Breast epithelium (tissue), 4 donors: ENCODE data around the gene RNF11. TPM values are rescaled to one million over a fixed set of nuclear protein-coding genes. Genes with fewer than 3 reads are reported as not detected.

ENCODE experiments used
- DNase-seq, 2 donors: peaks; one replicate each; pipeline ENCODE4 v3.0.0-alpha.2; 2019; ENCODE audit warnings: low spot score in 2 of 2
- H3K27ac ChIP-seq, 2 donors: fragments of 200-600 bp; sonication (generic) in 1 of 2; one replicate each; pipeline ENCODE4 v1.5.1; 2016 to 2019; ENCODE audit warnings: mild to moderate bottlenecking in 1 of 2
- H3K27me3 ChIP-seq, 2 donors: fragments of 200-600 bp; sonication (generic) in 1 of 2; one replicate each; pipeline versions ENCODE4 v1.5.1 to v1.6.0; 2017 to 2019; ENCODE audit warnings: control low read depth in 1 of 2, mild to moderate bottlenecking in 1 of 2
- H3K36me3 ChIP-seq: fragments of 200-600 bp; one replicate; pipeline ENCODE4 v1.5.1; 2019
- H3K4me1 ChIP-seq, 2 donors: fragments of 200-600 bp; sonication (generic); one replicate each; pipeline ENCODE4 v1.5.1; 2016 to 2019; ENCODE audit warnings: control low read depth in 1 of 2
- H3K4me3 ChIP-seq, 3 donors: fragments of 200-600 bp; sonication (generic); 1 replicate in 2 of 3; 2 replicates in 1 of 3; pipeline ENCODE4 v1.5.1; 2016 to 2019; ENCODE audit warnings: mild to moderate bottlenecking in 3 of 3, moderate library complexity in 2 of 3
- H3K9me3 ChIP-seq, 2 donors: fragments of 200-600 bp; sonication (generic) in 1 of 2; one replicate each; pipeline ENCODE4 v1.5.1; 2016 to 2019; ENCODE audit warnings: control low read depth in 1 of 2
- CTCF ChIP-seq, 3 donors: fragments of 450-650 bp; IDR thresholded peaks; one replicate each; pipeline ENCODE4 v1.5.1; 2016 to 2017; ENCODE audit warnings: antibody characterized with exemption in 3 of 3, mild to moderate bottlenecking in 3 of 3, moderate library complexity in 3 of 3
- POLR2A ChIP-seq: fragments of 450-650 bp; IDR thresholded peaks from one replicate; pipeline ENCODE4 v1.6.1; 2016; ENCODE audit warnings: antibody characterized with exemption, mild to moderate bottlenecking, moderate library complexity
- POLR2AphosphoS5 ChIP-seq, 3 donors: sonication (generic); formaldehyde crosslinking; IDR thresholded peaks; one replicate each; pipeline ENCODE4 v1.6.1; 2017; ENCODE audit warnings: antibody characterized with exemption in 3 of 3
- intact Hi-C: fragments of 100-400 bp; cut with DNase I; formaldehyde crosslinking; loops from one replicate; pipeline ENCODE4 v1.15.1; 2023; ENCODE audit warnings: low total_unique reads
- total RNA-seq, 3 donors: library from RNA; depleted of rRNA; stranded (reverse); fragments of >200 nt; gene quantifications; one replicate each; pipeline ENCODE4 v1.1.0, GENCODE V29; 2016

RNF11 gene
- total RNA-seq, 3 donors from 2014 or later, result 96.0 to 100 (median 96.9) TPM

GRCh38 chr1:51313268-51313852 is 77.3 kb downstream of the RNF11 start:
- no peak overlapping the region for H3K4me3 ChIP-seq
- intact Hi-C loops, result no loop called here
- H3K27me3 ChIP-seq, result no peaks in the 10 kb centered on the region
- DNase-seq, result no peak
- H3K27ac ChIP-seq, result peak overlapping the region; percentile 79 to 82
- H3K36me3 ChIP-seq, result no peaks in the 10 kb centered on the region
- TF ChIP-seq CTCF (IDR thresholded peaks at IDR 0.05), result peak in 2 of 3 donors; percentile 13 to 19
- TF ChIP-seq POLR2A, result no peak
- no peaks in the 10 kb centered on the region for H3K9me3 ChIP-seq
- peaks cover 0 to 6% of the 10 kb centered on the region in 2 donors for H3K4me1 ChIP-seq

GRCh38 chr1:51313961-51314777 is 78.1 kb downstream of the RNF11 start:
- Histone ChIP-seq H3K4me1 (peaks cover 0 to 6% of the 10 kb centered on the region in 2 donors), H3K9me3 (no peaks in the 10 kb centered on the region), H3K36me3 (no peaks in the 10 kb centered on the region), H3K27ac (peak overlapping the region; percentile 79 to 82), H3K27me3 (no peaks in the 10 kb centered on the region), H3K4me3 (no peak overlapping the region)
- no peak for DNase-seq
- TF ChIP-seq POLR2AphosphoS5 (IDR thresholded peaks at IDR 0.05) (no peak), POLR2A (no peak), CTCF (IDR thresholded peaks at IDR 0.05) (no peak)
- intact Hi-C loops, result no loop called here

- intact Hi-C loops, result no loop called here
- Histone ChIP-seq H3K27ac (peak overlapping the region; percentile 79 to 82), H3K4me3 (no peak overlapping the region), H3K9me3 (no peaks in the 10 kb centered on the region), H3K27me3 (no peaks in the 10 kb centered on the region), H3K36me3 (no peaks in the 10 kb centered on the region), H3K4me1 (peaks cover 0 to 6% of the 10 kb centered on the region in 2 donors)
- TF ChIP-seq POLR2A, result no peak
- no peak for TF ChIP-seq CTCF (IDR thresholded peaks at IDR 0.05)
- no peak for TF ChIP-seq POLR2AphosphoS5 (IDR thresholded peaks at IDR 0.05)
- DNase-seq, result no peak
Observed at GRCh38 chr1:51314974-51315373, 78.9 kb downstream of the RNF11 start.

GRCh38 chr1:51316113-51316845 is 80.2 kb downstream of the RNF11 start:
- Histone ChIP-seq H3K27ac (peak overlapping the region in 1 of 2 donors; percentile 63), H3K9me3 (no peaks in the 10 kb centered on the region), H3K4me1 (peaks cover 0 to 6% of the 10 kb centered on the region in 2 donors), H3K36me3 (no peaks in the 10 kb centered on the region), H3K27me3 (no peaks in the 10 kb centered on the region), H3K4me3 (no peak overlapping the region)
- intact Hi-C loops, result no loop called here
- TF ChIP-seq POLR2A, result no peak
- TF ChIP-seq POLR2AphosphoS5 (IDR thresholded peaks at IDR 0.05), result no peak
- TF ChIP-seq CTCF (IDR thresholded peaks at IDR 0.05), result no peak
- DNase-seq, result no peak

GRCh38 chr1:51316846-51317120 is 80.7 kb downstream of the RNF11 start:
- DNase-seq, result no peak
- no peaks in the 10 kb centered on the region for H3K9me3 ChIP-seq
- H3K27ac ChIP-seq, result peak overlapping the region in 1 of 2 donors; percentile 63
- no peaks in the 10 kb centered on the region for H3K36me3 ChIP-seq
- H3K4me1 ChIP-seq, result peaks cover 0 to 6% of the 10 kb centered on the region in 2 donors
- TF ChIP-seq POLR2AphosphoS5 (IDR thresholded peaks at IDR 0.05) (no peak), CTCF (IDR thresholded peaks at IDR 0.05) (no peak), POLR2A (no peak)
- H3K27me3 ChIP-seq, result no peaks in the 10 kb centered on the region
- intact Hi-C loops, result no loop called here
- no peak overlapping the region for H3K4me3 ChIP-seq
